ENCODE measurements around the gene MOSMO. TPM values are rescaled to one million over a fixed set of nuclear protein-coding genes. Genes with fewer than 3 reads are reported as not detected.

MOSMO gene
- 10.7 TPM for polyA plus RNA-seq (2012; ENCODE audit: insufficient read depth, insufficient read length, low read depth)

DNA sequence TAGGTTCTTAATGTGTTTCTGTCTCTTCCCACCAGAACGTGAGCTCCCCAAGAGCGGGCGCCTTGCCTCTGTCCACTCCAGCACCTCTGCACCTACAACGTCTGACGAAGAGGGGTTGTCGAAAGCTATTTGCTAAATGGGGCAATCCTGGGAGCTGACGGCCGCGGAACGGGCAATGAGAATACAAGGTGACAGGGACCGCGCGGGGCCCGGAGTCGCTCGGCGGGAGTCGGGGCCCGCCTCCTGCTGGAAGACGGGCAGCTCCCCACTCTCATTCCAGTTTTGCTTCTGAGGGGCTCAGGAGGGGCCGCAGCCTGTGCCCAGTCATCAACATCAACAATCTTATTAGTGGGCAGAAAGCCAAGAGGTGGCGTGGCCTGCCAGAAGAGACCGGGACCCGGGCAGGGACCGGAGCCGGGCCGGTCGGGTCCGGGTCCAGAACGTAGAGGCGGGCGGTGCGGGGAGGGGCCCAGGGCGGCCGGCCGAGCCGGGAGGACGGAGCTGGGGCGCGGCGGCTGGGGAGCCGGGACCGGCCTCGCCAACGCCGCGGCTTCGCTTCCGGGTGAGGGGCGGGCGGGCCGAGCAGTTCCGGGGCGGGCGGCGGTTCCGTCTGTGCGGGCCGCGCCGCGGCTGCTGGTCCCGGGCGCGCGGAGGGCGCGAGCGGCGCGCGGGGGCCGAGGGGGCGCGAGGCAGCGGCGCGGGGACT is at the start of gene MOSMO:
Gene MOSMO (plus strand): TSS at position 603 of the 706 bp plus-strand sequence. CDS start 191 bp downstream, outside the sequence.
- Histone ChIP-seq H3K4me3 (ENCODE audit: low read depth, low read length) (peak within 1 kb of the TSS; percentile 83), H3K36me3 (no peaks in the 10 kb centered on the region), H3K9me3 (no peaks in the 10 kb centered on the region), H3K4me1 (no peaks in the 10 kb centered on the region; the same call in 1 of the 2 replicates), H3K27me3 (no peaks in the 10 kb centered on the region)
- TF ChIP-seq, protein P1, sequence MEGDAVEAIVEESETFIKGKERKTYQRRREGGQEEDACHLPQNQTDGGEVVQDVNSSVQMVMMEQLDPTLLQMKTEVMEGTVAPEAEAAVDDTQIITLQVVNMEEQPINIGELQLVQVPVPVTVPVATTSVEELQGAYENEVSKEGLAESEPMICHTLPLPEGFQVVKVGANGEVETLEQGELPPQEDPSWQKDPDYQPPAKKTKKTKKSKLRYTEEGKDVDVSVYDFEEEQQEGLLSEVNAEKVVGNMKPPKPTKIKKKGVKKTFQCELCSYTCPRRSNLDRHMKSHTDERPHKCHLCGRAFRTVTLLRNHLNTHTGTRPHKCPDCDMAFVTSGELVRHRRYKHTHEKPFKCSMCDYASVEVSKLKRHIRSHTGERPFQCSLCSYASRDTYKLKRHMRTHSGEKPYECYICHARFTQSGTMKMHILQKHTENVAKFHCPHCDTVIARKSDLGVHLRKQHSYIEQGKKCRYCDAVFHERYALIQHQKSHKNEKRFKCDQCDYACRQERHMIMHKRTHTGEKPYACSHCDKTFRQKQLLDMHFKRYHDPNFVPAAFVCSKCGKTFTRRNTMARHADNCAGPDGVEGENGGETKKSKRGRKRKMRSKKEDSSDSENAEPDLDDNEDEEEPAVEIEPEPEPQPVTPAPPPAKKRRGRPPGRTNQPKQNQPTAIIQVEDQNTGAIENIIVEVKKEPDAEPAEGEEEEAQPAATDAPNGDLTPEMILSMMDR (IDR thresholded peaks at IDR 0.05; ENCODE audit: low read depth, low read length) = no peak
- DNase-seq = peak; percentile 74

DNA sequence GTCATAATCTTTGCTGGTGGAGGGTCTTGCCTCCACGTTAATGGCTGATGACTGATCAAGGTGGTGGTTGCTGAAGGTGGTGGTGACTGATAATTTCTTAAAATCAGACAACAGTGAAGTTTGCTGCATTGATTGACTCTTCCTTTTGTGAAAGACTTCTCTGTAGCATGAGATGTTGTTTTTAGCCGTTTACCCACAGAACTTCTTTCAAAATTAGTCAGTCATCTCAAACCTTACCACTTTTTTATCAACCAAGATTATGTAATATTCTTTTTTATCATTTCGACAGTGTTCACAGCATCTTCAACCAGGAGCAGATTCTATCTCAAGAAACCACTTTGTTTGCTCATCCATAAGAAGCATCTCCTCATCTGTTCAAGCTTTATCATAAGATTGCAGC is 48.9 kb upstream of the MOSMO start:
- TF ChIP-seq, protein P1 (IDR thresholded peaks at IDR 0.05; ENCODE audit: low read depth, low read length) = no peak
- no peaks in the 10 kb centered on the region for H3K9me3 ChIP-seq
- no peak overlapping the region for H3K4me3 ChIP-seq (ENCODE audit: low read depth, low read length)
- peaks cover 80% of the 10 kb centered on the region for H3K36me3 ChIP-seq
- peaks cover 4% of the 10 kb centered on the region; the same call in 1 of the 2 replicates for H3K4me1 ChIP-seq
- DNase-seq = no peak
- no peaks in the 10 kb centered on the region for H3K27me3 ChIP-seq

DNA sequence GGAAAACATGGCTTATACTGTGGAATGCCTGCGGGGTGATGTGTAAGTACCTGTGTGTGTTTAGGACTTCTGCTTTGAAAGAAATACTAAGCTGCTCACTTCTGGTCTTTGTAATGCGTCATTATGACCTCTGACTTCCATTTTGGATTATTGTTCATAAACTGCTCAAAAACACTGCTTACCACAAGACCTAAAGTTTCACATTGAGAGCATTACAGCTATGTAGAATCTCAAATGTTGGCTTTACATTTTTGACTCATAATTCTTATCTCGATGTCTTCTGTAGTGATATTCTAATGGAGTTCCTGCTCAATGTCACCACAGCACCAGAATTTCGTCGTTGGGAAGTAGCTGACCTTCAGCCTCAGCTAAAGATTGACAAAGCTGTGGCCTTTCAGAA is 45.4 kb upstream of the MOSMO start:
- Histone ChIP-seq H3K4me1 (no peaks in the 10 kb centered on the region), H3K4me3 (ENCODE audit: low read depth, low read length) (no peak overlapping the region), H3K9me3 (no peaks in the 10 kb centered on the region), H3K36me3 (peaks cover 96% of the 10 kb centered on the region), H3K27me3 (no peaks in the 10 kb centered on the region)
- TF ChIP-seq, protein P1 (IDR thresholded peaks at IDR 0.05; ENCODE audit: low read depth, low read length) = no peak
- DNase-seq = no peak

DNA sequence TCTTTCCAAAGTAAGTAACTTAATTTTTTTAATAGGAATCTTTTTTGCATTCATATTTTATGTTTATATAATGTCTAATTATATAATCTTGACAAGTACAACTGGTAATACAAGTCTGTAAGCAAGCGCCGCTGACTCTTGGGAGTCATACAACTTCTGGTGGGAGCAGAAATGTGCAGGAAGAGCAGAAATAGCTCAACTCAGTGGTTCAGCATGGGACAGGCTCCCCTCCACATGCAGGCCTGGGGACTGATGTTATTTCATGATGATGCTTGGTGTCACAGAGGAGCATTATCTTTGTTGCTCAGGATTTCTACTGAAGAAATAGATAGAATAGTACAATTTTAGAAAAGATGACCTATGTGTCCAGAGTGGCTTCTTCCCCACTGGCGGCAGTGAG is 44.0 kb upstream of the MOSMO start:
- Histone ChIP-seq H3K36me3 (peaks cover 95% of the 10 kb centered on the region), H3K4me1 (no peaks in the 10 kb centered on the region), H3K27me3 (no peaks in the 10 kb centered on the region), H3K4me3 (ENCODE audit: low read depth, low read length) (no peak overlapping the region), H3K9me3 (no peaks in the 10 kb centered on the region)
- TF ChIP-seq, protein P1 (IDR thresholded peaks at IDR 0.05; ENCODE audit: low read depth, low read length) = no peak
- no peak for DNase-seq

DNA sequence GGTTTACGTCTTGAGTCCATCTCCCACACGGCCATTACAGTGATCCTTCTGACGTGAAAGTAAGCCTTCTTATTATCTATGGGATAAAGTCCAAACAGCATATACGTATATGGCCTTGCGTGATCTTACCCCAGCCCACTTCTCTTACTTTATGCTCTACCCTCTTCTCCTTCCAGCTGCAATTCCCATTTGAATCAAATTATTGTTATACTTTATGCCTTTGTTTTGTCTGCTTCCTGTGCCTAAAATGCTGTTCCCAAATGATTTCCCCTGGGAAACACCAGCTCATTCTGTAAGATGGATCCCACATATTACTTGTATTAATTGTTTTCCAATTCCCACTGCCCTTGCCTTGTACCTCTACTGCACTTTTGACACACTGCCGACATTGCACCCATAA is 43.6 kb upstream of the MOSMO start:
- TF ChIP-seq, protein P1 (IDR thresholded peaks at IDR 0.05; ENCODE audit: low read depth, low read length) = no peak

GRCh38 chr16:21971856-21972255 is 36.1 kb upstream of the MOSMO start:
- H3K36me3 ChIP-seq = peaks cover 90% of the 10 kb centered on the region
- TF ChIP-seq, protein P1 (IDR thresholded peaks at IDR 0.05; ENCODE audit: low read depth, low read length) = no peak

More for the DNA sequence above, 43.6 kb upstream of the MOSMO start:
- no peaks in the 10 kb centered on the region for H3K9me3 ChIP-seq
- H3K36me3 ChIP-seq = peaks cover 95% of the 10 kb centered on the region
- DNase-seq = no peak
- no peak overlapping the region for H3K4me3 ChIP-seq (ENCODE audit: low read depth, low read length)
- no peaks in the 10 kb centered on the region for H3K4me1 ChIP-seq
- no peaks in the 10 kb centered on the region for H3K27me3 ChIP-seq

More at GRCh38 chr16:21971856-21972255, 36.1 kb upstream of the MOSMO start:
- Histone ChIP-seq H3K4me3 (ENCODE audit: low read depth, low read length) (no peak overlapping the region), H3K9me3 (no peaks in the 10 kb centered on the region), H3K27me3 (no peaks in the 10 kb centered on the region), H3K4me1 (no peaks in the 10 kb centered on the region)
- DNase-seq = no peak
